HG03139 (cell line): ENCODE results near the gene ABCC3.

Source experiments
- ATAC-seq: cut with Tn5 transposase; IDR thresholded peaks from one replicate; pipeline ENCODE4 v1.9.1; 2021; ENCODE audit not compliant: unreplicated experiment

The ABCC3 gene, protein sequence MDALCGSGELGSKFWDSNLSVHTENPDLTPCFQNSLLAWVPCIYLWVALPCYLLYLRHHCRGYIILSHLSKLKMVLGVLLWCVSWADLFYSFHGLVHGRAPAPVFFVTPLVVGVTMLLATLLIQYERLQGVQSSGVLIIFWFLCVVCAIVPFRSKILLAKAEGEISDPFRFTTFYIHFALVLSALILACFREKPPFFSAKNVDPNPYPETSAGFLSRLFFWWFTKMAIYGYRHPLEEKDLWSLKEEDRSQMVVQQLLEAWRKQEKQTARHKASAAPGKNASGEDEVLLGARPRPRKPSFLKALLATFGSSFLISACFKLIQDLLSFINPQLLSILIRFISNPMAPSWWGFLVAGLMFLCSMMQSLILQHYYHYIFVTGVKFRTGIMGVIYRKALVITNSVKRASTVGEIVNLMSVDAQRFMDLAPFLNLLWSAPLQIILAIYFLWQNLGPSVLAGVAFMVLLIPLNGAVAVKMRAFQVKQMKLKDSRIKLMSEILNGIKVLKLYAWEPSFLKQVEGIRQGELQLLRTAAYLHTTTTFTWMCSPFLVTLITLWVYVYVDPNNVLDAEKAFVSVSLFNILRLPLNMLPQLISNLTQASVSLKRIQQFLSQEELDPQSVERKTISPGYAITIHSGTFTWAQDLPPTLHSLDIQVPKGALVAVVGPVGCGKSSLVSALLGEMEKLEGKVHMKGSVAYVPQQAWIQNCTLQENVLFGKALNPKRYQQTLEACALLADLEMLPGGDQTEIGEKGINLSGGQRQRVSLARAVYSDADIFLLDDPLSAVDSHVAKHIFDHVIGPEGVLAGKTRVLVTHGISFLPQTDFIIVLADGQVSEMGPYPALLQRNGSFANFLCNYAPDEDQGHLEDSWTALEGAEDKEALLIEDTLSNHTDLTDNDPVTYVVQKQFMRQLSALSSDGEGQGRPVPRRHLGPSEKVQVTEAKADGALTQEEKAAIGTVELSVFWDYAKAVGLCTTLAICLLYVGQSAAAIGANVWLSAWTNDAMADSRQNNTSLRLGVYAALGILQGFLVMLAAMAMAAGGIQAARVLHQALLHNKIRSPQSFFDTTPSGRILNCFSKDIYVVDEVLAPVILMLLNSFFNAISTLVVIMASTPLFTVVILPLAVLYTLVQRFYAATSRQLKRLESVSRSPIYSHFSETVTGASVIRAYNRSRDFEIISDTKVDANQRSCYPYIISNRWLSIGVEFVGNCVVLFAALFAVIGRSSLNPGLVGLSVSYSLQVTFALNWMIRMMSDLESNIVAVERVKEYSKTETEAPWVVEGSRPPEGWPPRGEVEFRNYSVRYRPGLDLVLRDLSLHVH (N-terminal part only)

GRCh38 chr17:50634224-50634914 is at the start of gene ABCC3:
Gene ABCC3, plus strand, starts transcription at chr17:50634881. Its CDS starts 56 bp downstream, at chr17:50634937.
- ATAC-seq: no peak

GRCh38 chr17:50585346-50585745 is 49.3 kb upstream of the ABCC3 start:
- no peak for ATAC-seq

DNA sequence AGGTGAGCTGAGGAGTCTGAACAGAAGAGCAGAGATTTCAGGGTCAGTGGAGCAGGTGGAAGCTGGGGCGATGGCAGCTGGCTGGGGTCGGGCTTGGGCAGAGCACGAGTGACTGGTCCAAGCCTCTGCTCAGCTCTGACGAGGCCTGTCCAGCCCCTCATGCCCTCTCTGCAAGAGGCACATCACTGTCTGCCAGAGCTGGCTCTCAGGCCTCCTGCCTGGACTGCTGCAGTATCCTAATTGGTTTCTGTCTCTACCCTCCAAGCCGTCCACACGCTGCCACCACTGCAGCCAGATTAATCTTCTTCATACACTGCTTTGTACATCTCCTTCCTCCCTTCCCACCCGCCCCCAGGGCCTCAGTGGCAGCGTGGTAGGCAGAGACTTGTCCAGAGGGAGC is 48.8 kb upstream of the ABCC3 start:
- ATAC-seq: no peak

- ATAC-seq: no peak
These were observed 48.0 kb upstream of the ABCC3 start for GRCh38 chr17:50586421-50587247.

GRCh38 chr17:50587571-50587970 is 47.1 kb upstream of the ABCC3 start:
- ATAC-seq: no peak

DNA sequence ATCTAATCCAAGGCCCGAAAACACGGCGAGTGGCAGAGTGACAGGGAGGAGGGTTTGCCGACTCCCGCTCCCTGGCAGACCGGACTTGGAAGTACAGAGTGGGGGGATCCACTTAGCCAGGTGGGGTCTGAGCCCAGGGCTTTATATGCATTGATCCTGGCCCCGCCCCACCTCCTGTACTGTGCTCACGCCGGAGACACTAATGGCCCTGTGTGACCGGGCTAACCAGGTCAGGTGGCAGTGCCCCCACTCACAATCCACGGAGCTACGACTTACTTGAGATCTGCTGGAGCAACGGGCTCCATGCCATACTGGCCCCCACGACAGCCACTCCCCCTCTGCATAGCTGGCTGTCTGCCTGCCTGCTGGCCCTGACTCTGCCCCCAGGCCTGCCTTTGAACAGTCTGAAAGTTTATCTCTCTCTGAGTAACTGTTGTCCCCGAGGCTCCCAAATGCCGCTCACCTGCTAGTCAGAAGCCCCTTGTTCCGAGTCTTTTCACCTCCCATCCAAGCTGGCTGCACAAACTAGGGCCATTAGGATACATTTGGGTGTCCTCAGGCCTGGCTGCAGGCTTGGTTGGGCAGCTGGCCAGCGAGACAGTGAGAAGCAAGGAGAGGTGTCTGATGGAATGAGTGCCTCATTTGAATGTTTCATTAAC is 46.2 kb upstream of the ABCC3 start:
- no peak for ATAC-seq

GRCh38 chr17:50589095-50589705 is 45.5 kb upstream of the ABCC3 start:
- ATAC-seq: no peak

- ATAC-seq: no peak
These were observed 43.5 kb upstream of the ABCC3 start for GRCh38 chr17:50590946-50591737.

DNA sequence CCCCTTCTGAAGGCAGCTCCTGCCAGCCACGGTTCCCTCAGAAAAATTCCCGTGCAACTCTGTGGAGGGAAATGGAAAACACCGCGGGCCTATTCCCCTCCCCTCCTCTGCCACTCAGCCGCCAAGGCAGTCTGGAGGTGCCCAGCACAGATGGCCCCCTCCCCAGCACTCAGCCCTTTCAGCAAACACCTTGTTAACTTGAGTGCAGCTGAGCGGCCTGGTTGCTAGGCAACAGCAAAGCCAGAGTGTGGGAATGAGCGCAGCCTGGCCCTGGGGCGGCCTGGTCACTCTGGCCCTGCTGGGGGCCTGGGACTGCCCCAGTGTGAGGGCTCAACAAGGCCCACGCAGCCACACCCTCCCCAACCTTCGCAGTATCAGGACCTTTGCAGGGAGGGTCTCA is 41.4 kb upstream of the ABCC3 start:
- ATAC-seq: no peak

DNA sequence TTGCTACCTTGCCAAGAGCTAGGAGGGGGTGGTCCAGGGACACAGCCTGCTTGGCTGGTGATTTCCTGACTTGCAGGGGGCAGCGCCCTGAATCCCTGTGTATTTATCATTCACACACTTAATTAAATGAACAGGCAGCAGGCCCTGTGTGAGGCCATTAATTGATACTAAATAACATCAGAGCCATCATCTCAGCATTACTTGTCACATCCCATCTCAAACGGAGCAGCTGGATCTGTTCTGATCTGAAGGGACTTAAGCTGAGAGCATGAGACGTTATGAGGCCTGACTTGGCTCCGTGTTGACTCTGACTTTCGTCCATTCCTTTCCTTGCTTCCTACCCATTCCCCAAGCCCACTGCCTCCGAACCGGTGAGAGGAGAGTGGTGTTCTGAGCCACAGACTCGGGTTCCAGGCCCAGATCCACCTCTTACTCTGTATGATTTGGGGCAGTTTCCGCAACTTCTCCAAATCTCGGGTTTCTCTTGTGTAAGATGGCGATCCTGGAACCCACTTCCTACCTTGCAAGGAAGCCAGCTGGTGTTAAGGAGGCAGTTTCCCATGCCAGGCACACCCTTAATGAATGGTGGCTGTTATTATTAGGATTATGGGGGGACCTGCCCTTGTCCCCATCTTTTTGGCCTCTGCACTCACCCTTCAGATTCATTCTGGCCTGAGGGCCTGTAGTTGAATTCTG is 40.4 kb upstream of the ABCC3 start:
- ATAC-seq: no peak

GRCh38 chr17:50594892-50595291 is 39.8 kb upstream of the ABCC3 start:
- no peak for ATAC-seq

GRCh38 chr17:50596191-50597037 is 38.3 kb upstream of the ABCC3 start:
- ATAC-seq: no peak

GRCh38 chr17:50598487-50598886 is 36.2 kb upstream of the ABCC3 start:
- ATAC-seq: no peak

DNA sequence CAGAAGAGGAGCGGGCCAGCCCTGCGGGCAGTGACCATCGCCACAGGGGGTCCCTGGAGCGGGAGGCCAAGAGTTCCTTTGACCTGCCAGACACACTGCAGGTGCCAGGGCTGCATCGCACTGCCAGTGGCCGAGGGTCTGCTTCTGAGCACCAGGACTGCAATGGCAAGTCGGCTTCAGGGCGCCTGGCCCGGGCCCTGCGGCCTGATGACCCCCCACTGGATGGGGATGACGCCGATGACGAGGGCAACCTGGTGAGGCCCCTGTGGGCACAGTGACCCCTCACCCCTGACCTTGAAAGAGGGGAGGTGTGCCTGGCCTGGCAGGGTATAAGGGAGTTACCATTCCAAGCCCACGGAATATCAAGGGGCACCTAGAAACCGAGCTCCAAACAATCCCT is 35.1 kb upstream of the ABCC3 start:
- no peak for ATAC-seq

DNA sequence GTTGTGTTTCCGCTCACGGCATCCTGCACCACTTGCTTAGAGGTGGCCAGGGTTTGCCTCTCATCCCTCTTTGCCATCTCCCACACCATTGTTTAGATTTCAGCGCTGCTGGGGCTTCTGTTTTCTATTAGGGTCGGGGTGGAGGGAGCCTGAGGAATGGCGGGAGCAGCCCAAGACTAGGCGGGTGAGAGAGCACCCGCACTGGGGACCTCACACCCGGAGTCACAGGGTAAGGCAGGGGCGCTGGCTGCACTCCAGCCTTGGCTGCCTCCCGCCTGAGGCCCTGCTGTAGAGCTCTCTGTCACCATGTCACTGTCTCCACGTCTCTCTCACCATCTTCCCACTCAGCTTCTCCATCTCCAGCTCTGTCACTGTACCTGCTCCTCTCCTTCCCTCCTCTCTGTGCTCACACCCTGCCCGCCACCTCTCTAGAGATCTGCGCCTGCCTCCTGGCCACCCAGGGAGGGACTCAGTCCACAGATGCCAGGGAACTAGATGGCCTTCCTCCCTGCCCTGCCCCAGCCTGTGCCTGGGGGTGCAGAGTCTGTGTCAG is 32.8 kb upstream of the ABCC3 start:
- no peak for ATAC-seq

GRCh38 chr17:50602836-50603235 is 31.8 kb upstream of the ABCC3 start:
- no peak for ATAC-seq
